ENCODE data around the gene GPR157. TPM values are rescaled to one million over a fixed set of nuclear protein-coding genes. Genes with fewer than 3 reads are reported as not detected.
"Not testable (repeated sequence)": the region's sequence is repeated elsewhere in the genome, so short reads cannot be mapped to it uniquely, and the experiment has no call there.

The GPR157 gene
- total RNA-seq, 1 donor from 2014 or later, result 5.4 TPM

- TF ChIP-seq CTCF (IDR thresholded peaks at IDR 0.05; ENCODE audit: insufficient read depth, low read depth, low read length), result no peak
- TF ChIP-seq EZH2 (IDR thresholded peaks at IDR 0.05; ENCODE audit: insufficient read depth, low read length), result no peak
- Histone ChIP-seq H3K4me3 (ENCODE audit: insufficient read depth, low read depth, low read length) (no peak overlapping the region), H3K9ac (ENCODE audit: low read length) (no peak overlapping the region), H3K27ac (ENCODE audit: low read depth, low read length) (no peak overlapping the region), H3K9me3 (ENCODE audit: insufficient read depth, low read depth, low read length) (no peaks in the 10 kb centered on the region), H3K36me3 (ENCODE audit: insufficient read depth, low read length) (peaks cover 26% of the 10 kb centered on the region), H2AFZ (ENCODE audit: low read depth, low read length) (no peak overlapping the region), H3K4me1 (ENCODE audit: insufficient read depth, low read length) (no peaks in the 10 kb centered on the region), H4K20me1 (ENCODE audit: insufficient read depth, low read length) (peaks cover 96% of the 10 kb centered on the region), H3K4me2 (ENCODE audit: low read length) (no peak overlapping the region), H3K27me3 (ENCODE audit: insufficient read depth, low read length) (no peaks in the 10 kb centered on the region), H3K79me2 (ENCODE audit: insufficient read depth, low read length) (peaks cover 90% of the 10 kb centered on the region)
- Mint-ChIP-seq H3K27me3 (ENCODE audit: low read depth, unreplicated experiment) (no peaks in the 10 kb centered on the region), H3K27ac (ENCODE audit: unreplicated experiment) (no peak overlapping the region), H3K4me3 (ENCODE audit: unreplicated experiment) (no peak overlapping the region), H3K9me3 (ENCODE audit: unreplicated experiment) (no peaks in the 10 kb centered on the region), H3K36me3 (ENCODE audit: low read depth, unreplicated experiment) (peaks cover 27% of the 10 kb centered on the region), H3K4me1 (ENCODE audit: low read depth, unreplicated experiment) (peaks cover 11% of the 10 kb centered on the region)
- DNase-seq (ENCODE audit: low read depth), result no peak
- no peak for FAIRE-seq
These were observed 27.0 kb upstream of the GPR157 start for GRCh38 chr1:9155879-9156278.

DNA sequence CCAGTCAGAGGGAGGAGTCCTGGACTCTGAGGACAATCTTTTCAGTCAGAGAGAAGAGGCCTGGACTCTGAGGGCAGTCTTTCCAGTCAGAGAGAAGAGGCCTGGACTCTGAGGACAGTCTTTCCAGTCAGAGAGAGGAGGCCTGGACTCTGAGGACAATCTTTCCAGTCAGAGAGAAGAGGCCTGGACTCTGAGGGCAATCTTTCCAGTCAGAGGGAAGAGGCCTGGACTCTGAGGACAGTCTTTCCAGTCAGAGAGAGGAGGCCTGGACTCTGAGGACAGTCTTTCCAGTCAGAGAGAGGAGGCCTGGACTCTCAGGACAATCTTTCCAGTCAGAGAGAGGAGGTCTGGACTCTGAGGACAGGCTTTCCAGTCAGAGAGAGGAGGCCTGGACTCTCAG lies 26.5 kb upstream of the GPR157 start:
- H3K27me3 ChIP-seq (ENCODE audit: insufficient read depth, low read length); FAIRE-seq; H3K9me3 ChIP-seq (ENCODE audit: insufficient read depth, low read depth, low read length); DNase-seq (ENCODE audit: low read depth); H3K27me3 Mint-ChIP-seq (ENCODE audit: low read depth, unreplicated experiment); H3K4me3 ChIP-seq (ENCODE audit: insufficient read depth, low read depth, low read length); H3K27ac Mint-ChIP-seq (ENCODE audit: unreplicated experiment); H3K4me2 ChIP-seq (ENCODE audit: low read length); H3K9ac ChIP-seq (ENCODE audit: low read length); H3K4me3 Mint-ChIP-seq (ENCODE audit: unreplicated experiment); H3K27ac ChIP-seq (ENCODE audit: low read depth, low read length); H2AFZ ChIP-seq (ENCODE audit: low read depth, low read length); H3K4me1 Mint-ChIP-seq (ENCODE audit: low read depth, unreplicated experiment); H3K9me3 Mint-ChIP-seq (ENCODE audit: unreplicated experiment); H3K4me1 ChIP-seq (ENCODE audit: insufficient read depth, low read length): not testable (repeated sequence)
- peaks cover 30% of the 10 kb centered on the region for H3K36me3 Mint-ChIP-seq (ENCODE audit: low read depth, unreplicated experiment)
- Histone ChIP-seq H3K79me2 (ENCODE audit: insufficient read depth, low read length) (peaks cover 90% of the 10 kb centered on the region), H3K36me3 (ENCODE audit: insufficient read depth, low read length) (peaks cover 28% of the 10 kb centered on the region), H4K20me1 (ENCODE audit: insufficient read depth, low read length) (peaks cover 96% of the 10 kb centered on the region)

DNA sequence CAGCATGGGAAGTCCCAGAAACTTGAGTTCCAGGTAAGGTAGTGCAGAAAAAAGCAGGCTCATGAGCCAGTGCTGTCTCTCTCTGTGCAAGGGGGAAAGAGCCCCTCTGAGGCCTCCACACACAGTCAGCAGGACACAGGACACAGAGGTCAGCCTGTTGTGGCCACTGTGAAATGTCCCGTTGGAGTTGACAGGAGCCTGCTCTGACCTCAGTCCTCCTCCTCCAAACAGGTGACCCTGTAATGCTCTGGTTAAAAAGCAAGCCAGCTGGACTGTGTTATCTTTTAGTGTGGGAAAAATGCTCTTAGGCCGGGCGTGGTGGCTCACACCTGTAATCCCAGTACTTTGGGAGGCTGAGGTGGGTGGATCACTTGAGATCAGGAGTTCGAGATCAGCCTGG lies 24.2 kb upstream of the GPR157 start:
- Mint-ChIP-seq H3K4me1 (ENCODE audit: low read depth, unreplicated experiment) (peaks cover 14% of the 10 kb centered on the region), H3K36me3 (ENCODE audit: low read depth, unreplicated experiment) (peaks cover 43% of the 10 kb centered on the region), H3K9me3 (ENCODE audit: unreplicated experiment) (no peaks in the 10 kb centered on the region), H3K27me3 (ENCODE audit: low read depth, unreplicated experiment) (no peaks in the 10 kb centered on the region), H3K4me3 (ENCODE audit: unreplicated experiment) (no peak overlapping the region), H3K27ac (ENCODE audit: unreplicated experiment) (no peak overlapping the region)
- H3K4me3 ChIP-seq (ENCODE audit: insufficient read depth, low read depth, low read length), result no peak overlapping the region
- H4K20me1 ChIP-seq (ENCODE audit: insufficient read depth, low read length), result peaks cover 97% of the 10 kb centered on the region
- peaks cover 7% of the 10 kb centered on the region for H3K4me1 ChIP-seq (ENCODE audit: insufficient read depth, low read length)
- peaks cover 86% of the 10 kb centered on the region for H3K79me2 ChIP-seq (ENCODE audit: insufficient read depth, low read length)
- no peak for TF ChIP-seq CTCF (IDR thresholded peaks at IDR 0.05; ENCODE audit: insufficient read depth, low read depth, low read length)
- TF ChIP-seq EZH2 (IDR thresholded peaks at IDR 0.05; ENCODE audit: insufficient read depth, low read length), result no peak
- no peaks in the 10 kb centered on the region for H3K27me3 ChIP-seq (ENCODE audit: insufficient read depth, low read length)
- no peak overlapping the region for H2AFZ ChIP-seq (ENCODE audit: low read depth, low read length)
- H3K27ac ChIP-seq (ENCODE audit: low read depth, low read length), result no peak overlapping the region
- no peak for DNase-seq (ENCODE audit: low read depth)
- no peak overlapping the region for H3K4me2 ChIP-seq (ENCODE audit: low read length)
- no peaks in the 10 kb centered on the region for H3K9me3 ChIP-seq (ENCODE audit: insufficient read depth, low read depth, low read length)
- FAIRE-seq, result no peak
- no peak overlapping the region for H3K9ac ChIP-seq (ENCODE audit: low read length)
- H3K36me3 ChIP-seq (ENCODE audit: insufficient read depth, low read length), result peaks cover 31% of the 10 kb centered on the region
